ENCODE results near the gene UBE2H.

DNA sequence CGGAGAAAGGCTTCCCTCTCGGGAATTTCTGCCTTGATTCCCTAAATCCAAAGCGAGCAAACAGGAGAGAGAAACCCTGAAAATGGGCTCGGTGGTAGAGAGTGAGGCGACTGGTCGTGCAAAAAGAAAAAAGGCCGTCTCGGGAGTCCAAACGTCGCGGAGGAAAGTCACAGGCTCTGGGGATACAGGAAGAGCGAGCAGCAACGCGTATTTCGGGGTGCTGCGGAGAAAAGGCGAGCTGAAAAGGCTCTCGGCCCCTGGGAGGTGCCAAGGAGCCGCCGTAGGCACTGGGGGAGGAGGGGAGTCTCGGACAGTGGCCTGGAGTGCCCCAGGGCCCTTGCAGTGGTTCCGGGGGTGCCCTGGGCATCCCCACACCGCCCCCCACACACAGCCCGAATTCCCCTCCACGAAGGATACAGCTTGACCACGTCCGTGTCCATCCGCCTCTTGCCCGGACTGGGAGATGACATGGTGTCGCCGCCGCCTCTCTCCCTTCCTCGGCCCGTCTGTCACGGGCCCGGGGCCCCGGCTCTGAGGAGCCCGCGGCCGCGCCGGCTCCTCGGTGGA, 591 bp downstream of the UBE2H start:
- TF ChIP-seq CTCF (conservative IDR thresholded peaks at IDR 0.05; ENCODE audit: low read depth, low read length) (no peak), CEBPB (IDR thresholded peaks at IDR 0.05; ENCODE audit: low read depth, low read length) (no peak), POLR2A (IDR thresholded peaks at IDR 0.05; ENCODE audit: low read depth, low read length) (no peak), MXI1 (IDR thresholded peaks at IDR 0.05; ENCODE audit: borderline replicate concordance, low read depth, low read length) (no peak), USF2 (IDR thresholded peaks at IDR 0.05; ENCODE audit: low read depth, low read length) (no peak), CHD1 (IDR thresholded peaks at IDR 0.05; ENCODE audit: low read depth, low read length) (peak; percentile 36; the same call in 1 of the 2 replicates), SMC3 (IDR thresholded peaks at IDR 0.05; ENCODE audit: low read depth, low read length) (no peak), RAD21 (IDR thresholded peaks at IDR 0.05; ENCODE audit: low read length) (no peak), ELK1 (IDR thresholded peaks at IDR 0.05; ENCODE audit: borderline replicate concordance, low read depth, low read length) (no peak), MAFK (IDR thresholded peaks at IDR 0.05; ENCODE audit: low read depth, low read length) (no peak), NFE2L2 (IDR thresholded peaks at IDR 0.05; ENCODE audit: low read depth, low read length) (no peak), MAZ (IDR thresholded peaks at IDR 0.05; ENCODE audit: borderline replicate concordance, low read depth, low read length) (0 out of 2 replicates have a peak, but pooled peaks have one; percentile 2)

Measured in IMR-90 (cell line).